Neural progenitor cell (in vitro differentiated cells): ENCODE data around the gene SHROOM3.

Experiments used
- EZH2 ChIP-seq: fragments of 200-600 bp; sonication (generic); IDR thresholded peaks from 2 replicates; pipeline ENCODE4 v1.6.1; 2017; ENCODE audit warnings: antibody characterized with exemption, mild to moderate bottlenecking, moderate library complexity
- TF ChIP-seq, protein P1 (sequence below): fragments of 200-600 bp; sonication (generic); IDR thresholded peaks from 2 replicates; pipeline ENCODE4 v1.5.1; 2017; ENCODE audit warnings: antibody characterized with exemption, mild to moderate bottlenecking

DNA sequence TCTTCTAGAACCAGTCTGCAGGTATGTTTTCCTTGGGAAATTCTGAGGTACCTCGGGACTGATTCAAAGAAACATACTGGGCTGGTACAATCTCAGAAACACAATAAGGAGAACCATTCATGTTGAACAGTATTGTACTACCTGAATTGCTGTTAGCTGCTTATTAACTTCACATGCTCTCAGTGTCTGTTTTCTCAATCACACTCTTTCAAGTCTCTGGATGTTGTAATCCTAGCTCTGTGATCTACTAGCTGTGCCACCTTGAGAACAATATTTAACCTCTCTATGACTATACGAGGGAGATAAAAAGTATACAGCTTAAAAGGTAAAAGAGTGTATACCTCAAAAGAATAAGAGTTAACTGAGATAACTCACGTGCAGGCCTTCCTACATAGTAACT is 24.4 kb upstream of the SHROOM3 start:
- TF ChIP-seq, protein P1, sequence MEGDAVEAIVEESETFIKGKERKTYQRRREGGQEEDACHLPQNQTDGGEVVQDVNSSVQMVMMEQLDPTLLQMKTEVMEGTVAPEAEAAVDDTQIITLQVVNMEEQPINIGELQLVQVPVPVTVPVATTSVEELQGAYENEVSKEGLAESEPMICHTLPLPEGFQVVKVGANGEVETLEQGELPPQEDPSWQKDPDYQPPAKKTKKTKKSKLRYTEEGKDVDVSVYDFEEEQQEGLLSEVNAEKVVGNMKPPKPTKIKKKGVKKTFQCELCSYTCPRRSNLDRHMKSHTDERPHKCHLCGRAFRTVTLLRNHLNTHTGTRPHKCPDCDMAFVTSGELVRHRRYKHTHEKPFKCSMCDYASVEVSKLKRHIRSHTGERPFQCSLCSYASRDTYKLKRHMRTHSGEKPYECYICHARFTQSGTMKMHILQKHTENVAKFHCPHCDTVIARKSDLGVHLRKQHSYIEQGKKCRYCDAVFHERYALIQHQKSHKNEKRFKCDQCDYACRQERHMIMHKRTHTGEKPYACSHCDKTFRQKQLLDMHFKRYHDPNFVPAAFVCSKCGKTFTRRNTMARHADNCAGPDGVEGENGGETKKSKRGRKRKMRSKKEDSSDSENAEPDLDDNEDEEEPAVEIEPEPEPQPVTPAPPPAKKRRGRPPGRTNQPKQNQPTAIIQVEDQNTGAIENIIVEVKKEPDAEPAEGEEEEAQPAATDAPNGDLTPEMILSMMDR = no peak
- no peak for TF ChIP-seq EZH2
